IMR-90 (cell line): ENCODE results near the gene LRPAP1. TPM values are rescaled to one million over a fixed set of nuclear protein-coding genes. Genes with fewer than 3 reads are reported as not detected.

Experiments used
- ATAC-seq: fragments of 200-7000 bp; cut with Tn5 transposase; 2 replicates; pipeline ENCODE4 v1.9.1; 2020; ENCODE audit warnings: low read depth, mild to moderate bottlenecking, moderate library complexity
- BruUV-seq: library from RNA; stranded (reverse); fragments of 400-500 nt; replicated peaks from 2 replicates; lab custom pipeline; 2021; lab: Mats Ljungman, UMichigan
- CTCF ChIA-PET: fragments of 300-600 bp; formaldehyde crosslinking; extraction: SDS; loops from one replicate; lab custom pipeline; 2021; ENCODE audit warnings: antibody characterized with exemption; lab: Yijun Ruan, JAX
- POLR2A ChIA-PET: fragments of 300-600 bp; sonication (Branson Sonifier 250); formaldehyde crosslinking; loops from one replicate; lab custom pipeline; 2022; ENCODE audit warnings: antibody characterized with exemption; ENCODE audit not compliant: unreplicated experiment; lab: Charles Lee
- DNase-seq: peaks from one replicate; pipeline ENCODE4 v3.0.0; 2013
- H2AFZ ChIP-seq: replicated peaks from 2 replicates; pipeline ENCODE3; 2013; ENCODE audit warnings: low read length, mild to moderate bottlenecking; ENCODE audit not compliant: poor library complexity
- H2AK5ac ChIP-seq: 2 replicates; pipeline ENCODE4 v1.6.1; 2013; ENCODE audit warnings: low read depth, low read length, inconsistent platforms
- H2AK9ac ChIP-seq: replicated peaks from 2 replicates; pipeline ENCODE3; 2013; ENCODE audit warnings: mild to moderate bottlenecking, low read depth, low read length, moderate library complexity; ENCODE audit not compliant: poor library complexity
- H2BK120ac ChIP-seq: 2 replicates; pipeline ENCODE4 v1.6.1; 2013; ENCODE audit warnings: low read depth, low read length, inconsistent platforms
- H2BK15ac ChIP-seq: 3 replicates; pipeline ENCODE4 v1.6.1; 2013; ENCODE audit warnings: low read depth, low read length, inconsistent platforms
- H2BK20ac ChIP-seq: 2 replicates; pipeline ENCODE4 v1.6.1; 2013; ENCODE audit warnings: low read depth, mild to moderate bottlenecking, inconsistent platforms, low read length, moderate library complexity
- H2BK5ac ChIP-seq: 2 replicates; pipeline ENCODE4 v1.6.1; 2013; ENCODE audit warnings: mild to moderate bottlenecking, low read depth, low read length, inconsistent platforms; ENCODE audit not compliant: poor library complexity, severe bottlenecking
- H3K14ac ChIP-seq: replicated peaks from 2 replicates; pipeline ENCODE4 v1.6.1; 2013; ENCODE audit warnings: low read depth, low read length, inconsistent platforms
- H3K18ac ChIP-seq: 2 replicates; pipeline ENCODE4 v1.6.1; 2013; ENCODE audit warnings: low read depth, low read length, control low read depth
- H3K23ac ChIP-seq: 2 replicates; pipeline ENCODE4 v1.6.1; 2013; ENCODE audit warnings: low read depth, low read length, inconsistent platforms
- H3K27ac ChIP-seq: 2 replicates; pipeline ENCODE4 v1.5.1; 2013; ENCODE audit warnings: mild to moderate bottlenecking, control low read depth, low read length; ENCODE audit not compliant: insufficient read depth
- H3K27me3 ChIP-seq: 2 replicates; pipeline ENCODE4 v1.6.1; 2013; ENCODE audit warnings: low read length; ENCODE audit not compliant: control insufficient read depth, insufficient read depth
- H3K36me3 ChIP-seq: 2 replicates; pipeline ENCODE4 v1.6.1; 2013; ENCODE audit warnings: low read length, mixed read lengths; ENCODE audit not compliant: control insufficient read depth, insufficient read depth
- H3K4ac ChIP-seq: 2 replicates; pipeline ENCODE4 v1.6.1; 2013; ENCODE audit warnings: low read depth, low read length, inconsistent platforms
- H3K4me1 ChIP-seq: 2 replicates; pipeline ENCODE4 v1.6.1; 2013; ENCODE audit warnings: low read length, mixed read lengths; ENCODE audit not compliant: control insufficient read depth, insufficient read depth
- H3K4me2 ChIP-seq: 2 replicates; pipeline ENCODE4 v1.6.1; 2013; ENCODE audit warnings: low read depth, mild to moderate bottlenecking, control low read depth, low read length, moderate library complexity
- H3K4me3 ChIP-seq: 2 replicates; pipeline ENCODE4 v1.5.1; 2013; ENCODE audit warnings: low read depth, mild to moderate bottlenecking, control low read depth, low read length, moderate library complexity; ENCODE audit not compliant: insufficient read depth
- H3K56ac ChIP-seq: 2 replicates; pipeline ENCODE4 v1.6.1; 2013; ENCODE audit warnings: low read length, inconsistent platforms; ENCODE audit not compliant: insufficient read depth; ENCODE audit errors: extremely low read depth
- H3K79me1 ChIP-seq, 2 experiments: 2 replicates each; pipeline ENCODE4 v1.6.1; 2013; ENCODE audit warnings: low read length in 2 of 2, inconsistent platforms in 1 of 2, low read depth in 1 of 2
- H3K9ac ChIP-seq: 2 replicates; pipeline ENCODE4 v1.6.1; 2013; ENCODE audit warnings: low read depth, low read length, control low read depth
- H3K9me1 ChIP-seq: 2 replicates; pipeline ENCODE4 v1.6.1; 2013; ENCODE audit warnings: low read length, inconsistent platforms; ENCODE audit not compliant: insufficient read depth
- H3K9me3 ChIP-seq: 2 replicates; pipeline ENCODE4 v1.6.1; 2013; ENCODE audit warnings: low read length; ENCODE audit not compliant: control insufficient read depth, insufficient read depth
- H4K20me1 ChIP-seq: 2 replicates; pipeline ENCODE4 v1.6.1; 2013; ENCODE audit warnings: low read length, inconsistent platforms; ENCODE audit not compliant: insufficient read depth
- H4K5ac ChIP-seq: 2 replicates; pipeline ENCODE4 v1.6.1; 2013; ENCODE audit warnings: mild to moderate bottlenecking, low read depth, low read length, control low read depth
- H4K8ac ChIP-seq, 2 experiments: 2 replicates each; pipeline ENCODE4 v1.6.1; 2013; ENCODE audit warnings: low read depth in 2 of 2, low read length in 2 of 2, control low read depth in 1 of 2, inconsistent platforms in 1 of 2
- H4K91ac ChIP-seq: 2 replicates; pipeline ENCODE4 v1.6.1; 2013; ENCODE audit warnings: low read depth, low read length, inconsistent platforms; ENCODE audit not compliant: insufficient read depth
- BHLHE40 ChIP-seq: fragments of 150-350 bp; IDR thresholded peaks from 2 replicates; pipeline ENCODE4 v1.6.1; 2016; ENCODE audit warnings: mild to moderate bottlenecking, low read depth, low read length
- CEBPB ChIP-seq: IDR thresholded peaks from 2 replicates; pipeline ENCODE4 v1.6.1; 2012; ENCODE audit warnings: low read depth, low read length, improper control_type of control experiment
- CHD1 ChIP-seq: IDR thresholded peaks from 2 replicates; pipeline ENCODE4 v1.6.1; 2012; ENCODE audit warnings: low read depth, low read length, improper control_type of control experiment
- CTCF ChIP-seq: conservative IDR thresholded peaks from 2 replicates; pipeline ENCODE4 v1.5.1; 2012; ENCODE audit warnings: mild to moderate bottlenecking, low read depth, low read length, improper control_type of control experiment
- ELK1 ChIP-seq: fragments of 150-350 bp; IDR thresholded peaks from 2 replicates; pipeline ENCODE4 v1.6.1; 2016; ENCODE audit warnings: low read depth, mild to moderate bottlenecking, low read length, moderate library complexity, borderline replicate concordance
- FOS ChIP-seq: fragments of 150-350 bp; IDR thresholded peaks from 2 replicates; pipeline ENCODE4 v1.6.1; 2016; ENCODE audit warnings: low read depth, low read length
- MAFK ChIP-seq: IDR thresholded peaks from 2 replicates; pipeline ENCODE4 v1.6.1; 2012; ENCODE audit warnings: low read depth, low read length, improper control_type of control experiment
- MAZ ChIP-seq: IDR thresholded peaks from 2 replicates; pipeline ENCODE4 v1.6.1; 2012; ENCODE audit warnings: low read depth, mild to moderate bottlenecking, low read length, improper control_type of control experiment, moderate library complexity, borderline replicate concordance
- MXI1 ChIP-seq: IDR thresholded peaks from 2 replicates; pipeline ENCODE4 v1.6.1; 2012; ENCODE audit warnings: low read depth, mild to moderate bottlenecking, low read length, moderate library complexity, borderline replicate concordance
- NFE2L2 ChIP-seq: fragments of 150-350 bp; IDR thresholded peaks from 2 replicates; pipeline ENCODE4 v1.6.1; 2016; ENCODE audit warnings: low read depth, mild to moderate bottlenecking, low read length
- POLR2A ChIP-seq: IDR thresholded peaks from 2 replicates; pipeline ENCODE4 v1.6.1; 2012; ENCODE audit warnings: mild to moderate bottlenecking, low read depth, low read length
- RAD21 ChIP-seq: IDR thresholded peaks from 2 replicates; pipeline ENCODE4 v1.6.1; 2012; ENCODE audit warnings: low read length, improper control_type of control experiment
- RCOR1 ChIP-seq: IDR thresholded peaks from 2 replicates; pipeline ENCODE4 v1.6.1; 2012; ENCODE audit warnings: mild to moderate bottlenecking, low read length, improper control_type of control experiment; ENCODE audit not compliant: insufficient replicate concordance
- RFX5 ChIP-seq: IDR thresholded peaks from 2 replicates; pipeline ENCODE4 v1.8.0; 2012; ENCODE audit warnings: low read depth, mild to moderate bottlenecking, low read length, moderate library complexity
- WGBS, 2 experiments: methylation state at CpG; one replicate each; pipeline versions ENCODE4 v1.1.5 to v1.1.7; 2013; ENCODE audit warnings: missing lambda C conversion rate in 2 of 2; ENCODE audit not compliant: insufficient read length in 1 of 2; ENCODE audit errors: extremely low coverage in 2 of 2; 5-methylcytosine and 5-hydroxymethylcytosine counted together
- dilution Hi-C: fragments of 300-500 bp; cut with HindIII; formaldehyde crosslinking; loops from one replicate; pipeline ENCODE4 v1.14.3; 2018; ENCODE audit warnings: low sequenced_read_pairs; ENCODE audit not compliant: unreplicated experiment
- in situ Hi-C: fragments of 300-500 bp; cut with MboI; formaldehyde crosslinking; loops from 3 replicates; pipeline ENCODE4 v1.14.3; 2019; ENCODE audit warnings: low sequenced_read_pairs, inconsistent platforms, mixed read lengths
- intact Hi-C: fragments of 100-400 bp; cut with micrococcal nuclease; formaldehyde crosslinking; loops from 2 replicates; pipeline ENCODE4 v1.10.0; 2022
- polyA plus RNA-seq, 3 experiments: library from polyadenylated mRNA; depleted of rRNA; stranded (reverse); fragments of >200 nt; gene quantifications; 2 replicates each; pipeline ENCODE4 v1.2.3, GENCODE V29; 2012; ENCODE audit warnings: low replicate concordance in 1 of 3
- total RNA-seq: library from RNA; depleted of rRNA; stranded (reverse); fragments of >200 nt; gene quantifications from 2 replicates; pipeline ENCODE4 v1.2.3, GENCODE V29; 2012

Gene LRPAP1
- total and polyA plus RNA-seq, 2 of the 4 experiments (the other 2 are of a cell fraction): 135 to 175 TPM

- no peak overlapping the region for H4K8ac ChIP-seq
- H3K4me2 ChIP-seq: no peak overlapping the region
- H2AK9ac ChIP-seq: no peak overlapping the region
- no peak overlapping the region for H3K27ac ChIP-seq
- H4K20me1 ChIP-seq: 0 out of 2 replicates have a peak, but pooled peaks cover 8% of the 10 kb centered on the region
- DNase-seq: no peak
- no peak overlapping the region for H2BK20ac ChIP-seq
- no peaks in the 10 kb centered on the region for H3K36me3 ChIP-seq
- H2BK120ac ChIP-seq: no peak overlapping the region
- H2AK5ac ChIP-seq: no peak overlapping the region
- H2BK5ac ChIP-seq: no peak overlapping the region
- H2AFZ ChIP-seq: no peak overlapping the region
- no peak for ATAC-seq
- H3K9ac ChIP-seq: no peak overlapping the region
- peaks cover 52% of the 10 kb centered on the region for H3K27me3 ChIP-seq
- H3K4me1 ChIP-seq: no peaks in the 10 kb centered on the region
- H3K18ac ChIP-seq: no peak overlapping the region
- WGBS, 2 experiments: no CpG with 5 or more reads among the region's 15 CpGs
- BruUV-seq: no TSS peak
- CTCF ChIA-PET: no interaction called here
- no peaks in the 10 kb centered on the region for H3K9me3 ChIP-seq
- no peak overlapping the region for H3K14ac ChIP-seq
- no peak overlapping the region for H3K56ac ChIP-seq
- 0 out of 2 replicates have a peak, but pooled peaks cover 5% of the 10 kb centered on the region for H3K9me1 ChIP-seq
- in situ Hi-C loops: no loop called here
- H3K79me1 ChIP-seq: no peaks in the 10 kb centered on the region
- H4K91ac ChIP-seq: no peak overlapping the region
- H3K23ac ChIP-seq: no peak overlapping the region
- H2BK15ac ChIP-seq: no peak overlapping the region
- H3K4ac ChIP-seq: no peak overlapping the region
- H3K4me3 ChIP-seq: no peak overlapping the region
- TF ChIP-seq MXI1 (no peak), MAFK (no peak), RFX5 (no peak), RAD21 (no peak), CEBPB (no peak), CHD1 (no peak), POLR2A (no peak), MAZ (no peak), BHLHE40 (no peak), NFE2L2 (no peak), ELK1 (no peak), FOS (no peak), RCOR1 (no peak), CTCF (no peak)
- intact Hi-C loops: no loop called here
- H4K5ac ChIP-seq: no peak overlapping the region
- POLR2A ChIA-PET: no interaction called here
- dilution Hi-C loops: no loop called here
Observed at GRCh38 chr4:3464349-3464905, 67.8 kb downstream of the LRPAP1 start.
